ENCODE results near the gene LDB2.
"Not testable (repeated sequence)": the region's sequence is repeated elsewhere in the genome, so short reads cannot be mapped to it uniquely, and the experiment has no call there.

LDB2 gene

DNA sequence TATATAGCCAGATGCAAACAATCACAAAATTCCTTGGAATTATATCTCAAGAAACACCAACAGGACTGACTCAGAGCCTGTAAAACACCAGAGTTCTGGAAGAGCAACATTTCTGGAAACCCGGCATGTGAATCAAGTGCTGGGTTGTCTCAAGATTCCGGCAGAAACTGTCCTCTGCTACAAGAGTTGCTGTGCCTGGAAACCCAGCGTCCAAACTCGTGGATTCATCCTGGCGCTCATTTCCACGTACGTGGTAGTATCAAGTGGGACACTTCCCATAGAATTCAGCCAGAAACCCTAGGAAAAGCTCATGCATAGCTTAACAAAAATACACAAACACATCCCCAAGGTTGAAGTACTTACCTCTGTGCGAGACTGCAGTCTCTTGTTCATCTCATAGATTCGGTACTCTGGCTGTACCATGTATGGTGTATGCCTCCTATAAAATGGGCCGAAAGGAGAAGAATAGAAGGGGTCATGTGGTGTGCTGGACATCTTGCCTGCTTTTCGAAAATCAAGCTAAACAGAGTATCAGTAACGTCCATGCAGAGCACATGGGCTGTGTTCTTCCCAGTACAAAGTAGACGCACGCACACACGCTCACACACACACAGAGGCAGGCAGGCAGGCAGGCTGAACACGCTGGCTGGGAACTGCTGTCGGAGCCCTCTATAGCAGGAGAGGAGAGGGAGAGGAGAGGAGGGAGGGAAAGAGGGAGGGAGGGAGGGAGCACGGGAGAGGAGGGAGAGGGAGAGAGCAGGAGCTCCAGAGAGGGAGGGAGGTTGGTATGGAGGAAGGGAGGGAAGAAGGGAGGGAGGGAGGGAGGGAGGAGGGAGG lies at the start of gene LDB2:
Gene LDB2 (minus strand): TSS at position 655 of the 837 bp plus-strand sequence.
- no peak for DNase-seq

GRCh38 chr4:16942491-16942890 lies 44.0 kb upstream of the LDB2 start:
- no peak for DNase-seq

DNA sequence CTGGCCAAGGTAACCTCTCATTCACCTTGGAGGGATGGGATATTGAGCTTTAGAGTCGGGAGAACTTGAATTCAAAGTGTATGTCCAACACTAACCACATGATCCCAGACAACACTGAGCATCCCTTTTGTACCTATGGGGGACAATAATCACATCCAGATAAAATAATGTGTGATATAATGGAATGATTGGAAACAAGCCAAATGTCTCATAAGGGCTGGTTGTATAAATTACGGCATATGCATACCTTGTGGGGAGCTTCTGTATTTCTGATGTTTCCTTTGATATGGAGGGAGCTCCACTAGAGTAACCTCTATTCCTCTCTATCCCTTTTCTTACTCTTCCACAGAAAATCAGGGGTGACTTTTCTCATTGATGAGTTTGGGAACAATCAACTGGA lies 40.7 kb upstream of the LDB2 start:
- DNase-seq, result no peak

DNA sequence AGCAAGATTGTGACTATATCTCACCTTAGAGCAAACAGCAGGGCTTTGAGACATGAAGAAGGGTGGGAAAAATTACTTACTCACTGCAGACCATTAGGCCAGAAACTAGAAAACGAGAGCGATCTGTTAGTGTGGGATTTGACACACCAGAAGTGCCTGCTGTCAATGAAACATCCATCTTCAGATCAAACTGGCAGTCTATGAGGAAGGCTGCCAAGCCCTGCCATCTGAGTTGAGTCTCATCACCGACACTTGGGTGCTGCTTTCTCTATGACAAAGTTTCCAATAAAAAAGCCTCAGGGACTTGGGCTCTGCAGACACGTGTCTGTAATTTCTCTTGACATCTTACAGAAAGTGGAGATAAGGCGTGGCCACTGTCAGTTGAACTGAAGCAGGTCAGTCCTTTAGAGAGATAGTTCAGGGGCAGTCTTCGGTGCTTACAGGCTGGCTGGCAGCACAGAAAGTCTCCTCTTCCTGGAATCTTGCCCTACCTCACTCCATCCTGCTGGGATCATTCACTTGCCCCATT lies 40.1 kb upstream of the LDB2 start:
- DNase-seq, result no peak

- DNase-seq, result no peak
Measured at GRCh38 chr4:16931339-16932305, 33.2 kb upstream of the LDB2 start.

- no peak for DNase-seq
Measured at GRCh38 chr4:16926214-16926613, 27.8 kb upstream of the LDB2 start.

DNA sequence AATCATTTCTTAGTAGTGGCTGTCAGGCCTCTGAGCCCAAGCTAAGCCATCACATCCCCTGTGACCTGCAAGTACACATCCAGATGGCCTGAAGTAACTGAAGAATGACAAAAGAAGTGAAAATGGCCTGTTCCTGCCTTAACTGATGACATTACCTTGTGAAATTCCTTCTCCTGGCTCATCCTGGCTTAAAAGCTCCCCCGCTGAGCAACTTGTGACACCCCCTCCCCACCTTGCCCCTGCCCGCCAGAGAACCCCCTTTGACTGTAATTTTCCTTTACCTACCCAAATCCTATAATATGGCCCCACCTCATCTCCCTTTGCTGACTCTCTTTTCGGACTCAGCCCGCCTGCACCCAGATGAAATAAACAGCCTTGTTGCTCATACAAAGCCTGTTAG lies 20.3 kb upstream of the LDB2 start:
- DNase-seq, result not testable (repeated sequence)

DNA sequence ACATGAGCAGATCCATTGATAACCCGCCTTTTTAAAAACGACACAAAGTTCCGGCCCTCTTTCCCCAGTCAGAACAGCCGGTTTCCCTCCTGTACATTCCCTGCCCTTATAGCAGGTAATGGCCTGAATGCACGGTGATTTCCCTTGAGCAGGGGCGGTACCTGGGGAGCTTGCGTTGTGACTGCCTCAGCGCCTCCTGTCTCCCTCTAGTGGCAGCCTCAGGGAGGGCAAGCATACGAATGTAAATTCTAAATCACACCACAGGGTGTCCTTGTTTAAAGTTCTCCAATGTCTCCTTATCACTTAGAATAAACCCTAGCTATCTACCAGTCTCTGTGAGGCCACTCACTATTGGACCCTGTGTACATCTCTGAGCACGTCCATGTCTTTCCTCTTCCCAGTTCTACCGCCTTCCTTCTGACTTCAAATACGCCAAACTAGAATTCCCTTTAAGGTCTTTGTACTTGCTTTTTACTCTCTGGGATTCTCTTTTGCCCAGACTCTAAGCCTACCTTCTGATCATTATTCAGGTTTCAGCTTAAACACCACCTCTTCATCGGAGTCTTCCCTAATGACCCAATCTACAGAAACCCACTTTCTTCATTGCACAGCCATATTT lies 18.4 kb upstream of the LDB2 start:
- DNase-seq, result no peak

DNA sequence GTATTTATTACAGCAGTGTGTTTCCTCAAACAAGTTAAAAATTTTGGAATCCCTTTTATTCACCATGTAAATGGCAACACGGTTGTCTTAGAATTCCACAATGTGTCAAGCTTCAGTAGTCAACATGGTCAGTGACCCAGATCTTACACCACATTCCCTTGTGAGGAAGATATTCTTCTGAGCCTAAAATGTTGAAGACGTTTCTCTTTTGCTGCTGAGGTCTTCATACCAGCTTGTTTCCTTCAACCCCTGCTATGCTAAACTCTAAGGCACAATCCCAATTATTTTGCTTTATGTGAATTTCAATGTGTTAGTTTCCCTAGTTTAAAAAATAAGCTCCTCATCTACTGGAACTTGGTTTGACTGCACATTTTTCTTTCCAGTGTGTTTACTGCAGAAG lies 17.6 kb upstream of the LDB2 start:
- no peak for DNase-seq

DNA sequence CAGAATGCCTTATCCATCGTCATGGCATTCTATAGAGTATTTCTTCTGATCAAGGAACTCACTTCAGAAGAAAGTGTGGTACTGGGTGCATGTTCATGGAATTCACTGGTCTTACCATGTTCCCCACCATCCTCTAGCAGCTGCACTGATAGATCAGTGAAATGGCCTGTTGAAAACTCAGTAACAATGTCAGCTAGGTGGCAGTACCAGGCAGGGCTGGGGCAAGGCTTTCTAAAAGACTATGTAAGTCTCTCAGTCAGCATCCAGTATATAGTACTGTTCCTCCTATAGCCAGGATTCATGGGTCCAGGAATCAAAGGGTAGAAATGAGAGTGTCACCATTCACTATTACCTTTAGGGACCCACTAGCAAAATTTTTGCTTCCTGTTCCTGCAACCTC lies 15.8 kb upstream of the LDB2 start:
- DNase-seq, result no peak

GRCh38 chr4:16912896-16913295 lies 14.5 kb upstream of the LDB2 start:
- DNase-seq, result no peak

- no peak for DNase-seq
Measured at GRCh38 chr4:16909281-16909680, 10.8 kb upstream of the LDB2 start.

DNA sequence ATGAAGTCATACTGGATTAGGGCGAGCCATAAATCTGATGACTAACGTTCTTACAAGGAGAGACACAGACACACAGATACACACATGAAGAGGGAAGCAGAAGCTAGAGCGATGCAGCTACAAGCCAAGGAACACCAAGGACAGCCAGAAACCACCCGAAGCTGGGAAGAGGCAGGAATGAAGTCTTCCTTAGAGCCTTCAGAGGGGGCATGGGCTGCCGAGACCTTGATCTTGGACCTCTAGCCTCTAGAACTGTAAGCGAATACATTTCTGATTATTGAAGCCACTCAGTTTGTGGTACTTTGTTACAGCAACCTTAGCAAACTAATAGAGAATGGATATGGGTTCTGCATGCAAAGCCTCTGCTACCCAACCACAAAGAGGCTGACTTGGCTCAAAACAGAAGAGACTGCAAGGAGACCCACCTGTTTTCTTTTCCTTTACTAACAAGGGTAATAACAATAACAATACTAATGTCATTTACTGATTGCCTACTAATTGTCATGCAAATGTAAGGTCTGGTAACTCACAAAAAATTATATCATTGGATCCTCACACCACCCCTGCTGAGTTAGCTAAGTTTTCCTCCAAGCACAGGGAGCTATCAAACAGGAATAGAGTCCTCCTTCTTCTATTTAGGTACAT lies 10.1 kb upstream of the LDB2 start:
- DNase-seq, result no peak

GRCh38 chr4:16900325-16900724 lies 1.9 kb upstream of the LDB2 start:
- DNase-seq, result no peak

DNA sequence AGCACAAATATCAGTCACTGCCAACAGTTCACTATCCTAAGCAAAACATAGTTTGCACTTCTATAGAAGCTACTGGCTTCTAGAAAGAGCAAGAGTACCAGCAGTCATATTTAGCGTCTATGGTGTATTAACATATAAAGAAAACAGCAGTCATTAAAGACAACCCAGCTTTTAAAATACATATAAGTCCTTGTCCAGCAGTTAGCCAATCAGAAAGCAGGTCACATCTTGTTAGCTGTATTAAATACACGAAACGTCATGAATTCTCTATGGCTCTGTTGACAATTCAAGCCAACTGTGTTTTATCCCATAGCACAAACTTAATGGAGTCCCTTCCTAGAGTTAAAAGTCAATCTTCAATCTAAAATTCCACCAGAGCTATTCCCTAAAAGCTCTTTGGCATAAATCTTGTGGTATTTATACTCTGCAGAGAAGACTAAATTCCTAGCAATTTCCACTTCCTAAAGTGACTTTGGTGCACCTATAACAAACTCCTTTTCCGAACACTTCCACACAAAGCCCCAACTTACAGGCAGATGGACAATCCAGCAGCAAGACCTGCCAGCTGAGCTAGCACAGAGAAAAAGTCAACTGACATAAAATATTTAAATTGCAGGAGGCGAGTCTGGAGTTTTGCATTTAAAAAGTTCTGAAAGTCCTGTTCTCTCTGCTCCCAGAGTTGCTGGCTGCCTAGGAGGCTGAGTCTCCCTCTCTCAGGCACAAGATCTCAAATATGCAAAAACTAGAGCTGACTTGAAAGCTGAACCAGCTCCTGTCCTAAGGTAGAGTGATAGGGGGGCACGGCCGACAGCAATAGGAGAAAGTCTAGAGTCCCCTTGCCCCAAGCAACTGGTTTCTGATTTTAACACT lies 1.3 kb downstream of the LDB2 start:
- no peak for DNase-seq

DNA sequence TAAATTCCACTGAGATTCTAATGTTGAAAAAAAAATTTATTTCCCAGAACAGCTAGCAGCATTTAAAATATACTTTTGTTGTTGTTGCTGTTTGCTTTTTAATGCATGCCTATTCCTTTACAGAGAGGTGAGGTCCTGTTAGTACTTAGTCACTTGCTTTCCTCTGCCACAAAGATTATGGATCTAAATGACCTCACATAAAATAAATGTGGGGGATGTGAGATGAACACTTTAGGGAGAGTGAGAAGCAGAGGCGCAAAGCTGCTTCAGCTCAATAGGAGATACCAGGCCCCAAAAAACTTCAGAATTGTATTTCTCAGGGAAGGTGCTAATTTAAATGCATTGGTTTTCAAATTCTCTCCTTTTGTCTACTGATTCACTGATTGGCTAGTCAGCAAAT lies 4.0 kb downstream of the LDB2 start:
- no peak for DNase-seq

- DNase-seq, result no peak
Measured at GRCh38 chr4:16893141-16893651, 5.2 kb downstream of the LDB2 start.

- DNase-seq, result no peak
Measured at GRCh38 chr4:16890651-16891050, 7.8 kb downstream of the LDB2 start.

GRCh38 chr4:16889945-16890344 lies 8.5 kb downstream of the LDB2 start:
- DNase-seq, result no peak

DNA sequence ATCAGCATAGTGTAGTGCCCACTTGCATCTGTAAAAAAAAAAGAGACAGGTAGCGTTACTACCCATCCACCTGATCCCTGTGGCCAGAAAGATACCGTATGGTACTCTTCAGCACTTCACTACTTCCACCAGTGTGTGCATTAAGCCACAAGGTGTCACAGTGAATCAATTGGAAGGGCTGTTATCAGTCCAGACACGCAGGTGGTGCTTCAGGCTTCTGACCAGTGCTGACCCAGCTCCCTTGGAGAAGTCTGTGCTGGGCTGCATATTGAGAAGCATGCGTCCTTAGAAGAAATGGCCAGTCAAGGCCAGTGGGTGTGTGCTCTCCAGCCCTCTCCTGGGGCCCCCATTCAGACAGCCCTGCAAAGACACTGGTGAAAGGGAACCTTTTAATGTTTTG lies 10.6 kb downstream of the LDB2 start:
- DNase-seq, result no peak

GRCh38 chr4:16884673-16885460 lies 13.6 kb downstream of the LDB2 start:
- no peak for DNase-seq
